ENCODE results near the gene ADGRV1. TPM values are rescaled to one million over a fixed set of nuclear protein-coding genes. Genes with fewer than 3 reads are reported as not detected.

Gene ADGRV1
- total RNA-seq, 4 donors from 2014 or later, result 0.08 to 0.87 (median 0.41) TPM

- ATAC-seq, result no peak
- TF ChIP-seq EP300 (IDR thresholded peaks at IDR 0.05), result no peak
- TF ChIP-seq POLR2A (IDR thresholded peaks at IDR 0.05), result no peak
- no peak for TF ChIP-seq CTCF (IDR thresholded peaks at IDR 0.05)
- TF ChIP-seq POLR2AphosphoS5 (IDR thresholded peaks at IDR 0.05), result no peak
- Histone ChIP-seq H3K4me1 (peaks cover 0 to 3% (median 0%) of the 10 kb centered on the region in 3 donors), H3K9me3 (no peaks in the 10 kb centered on the region), H3K27ac (no peak overlapping the region), H3K36me3 (no peaks in the 10 kb centered on the region), H3K27me3 (peaks cover 3% of the 10 kb centered on the region), H3K4me3 (no peak overlapping the region)
- 56 to 66% methylated on average over 2 to 3 of the region's 3 CpGs for WGBS, 2 donors (ENCODE audit: low coverage in 1 of 2)
Observed at GRCh38 chr5:90873033-90873517, 314.5 kb downstream of the ADGRV1 start.

GRCh38 chr5:90874066-90874465 is 315.5 kb downstream of the ADGRV1 start:
- no peak for ATAC-seq
- WGBS, 2 donors (ENCODE audit: low coverage in 1 of 2), result 73 to 97% methylated on average over 3 to 5 of the region's 5 CpGs
- H3K27ac ChIP-seq, result no peak overlapping the region
- H3K4me1 ChIP-seq, result peaks cover 0 to 10% (median 0%) of the 10 kb centered on the region in 3 donors
- no peak for TF ChIP-seq POLR2A (IDR thresholded peaks at IDR 0.05)
- no peak for TF ChIP-seq EP300 (IDR thresholded peaks at IDR 0.05)
- no peak for TF ChIP-seq POLR2AphosphoS5 (IDR thresholded peaks at IDR 0.05)
- no peak for TF ChIP-seq CTCF (IDR thresholded peaks at IDR 0.05)
- no peaks in the 10 kb centered on the region for H3K9me3 ChIP-seq
- peaks cover 3% of the 10 kb centered on the region for H3K27me3 ChIP-seq
- no peaks in the 10 kb centered on the region for H3K36me3 ChIP-seq
- H3K4me3 ChIP-seq, result no peak overlapping the region

GRCh38 chr5:90875456-90875855 is 316.9 kb downstream of the ADGRV1 start:
- H3K9me3 ChIP-seq, result no peaks in the 10 kb centered on the region
- no peaks in the 10 kb centered on the region for H3K36me3 ChIP-seq
- no peak for ATAC-seq
- TF ChIP-seq CTCF (IDR thresholded peaks at IDR 0.05) (no peak), EP300 (IDR thresholded peaks at IDR 0.05) (no peak), POLR2AphosphoS5 (IDR thresholded peaks at IDR 0.05) (no peak), POLR2A (IDR thresholded peaks at IDR 0.05) (no peak)
- no peak overlapping the region for H3K4me3 ChIP-seq
- peaks cover 3% of the 10 kb centered on the region for H3K27me3 ChIP-seq
- H3K27ac ChIP-seq, result no peak overlapping the region
- peaks cover 0 to 11% (median 0%) of the 10 kb centered on the region in 3 donors for H3K4me1 ChIP-seq

- Histone ChIP-seq H3K9me3 (no peaks in the 10 kb centered on the region), H3K27ac (no peak overlapping the region), H3K4me1 (peaks cover 0 to 11% (median 0%) of the 10 kb centered on the region in 3 donors), H3K36me3 (no peaks in the 10 kb centered on the region), H3K27me3 (peaks cover 3% of the 10 kb centered on the region), H3K4me3 (no peak overlapping the region)
- 81 to 90% methylated on average over 1 of the region's 1 CpG for WGBS, 2 donors (ENCODE audit: low coverage in 1 of 2)
- no peak for TF ChIP-seq POLR2AphosphoS5 (IDR thresholded peaks at IDR 0.05)
- TF ChIP-seq POLR2A (IDR thresholded peaks at IDR 0.05), result no peak
- no peak for ATAC-seq
Observed at GRCh38 chr5:90876366-90876765, 317.8 kb downstream of the ADGRV1 start.

- Histone ChIP-seq H3K4me3 (no peak overlapping the region), H3K27me3 (peaks cover under 1% of the 10 kb centered on the region), H3K9me3 (no peaks in the 10 kb centered on the region), H3K4me1 (peaks cover 0 to 11% (median 0%) of the 10 kb centered on the region in 3 donors), H3K36me3 (no peaks in the 10 kb centered on the region), H3K27ac (no peak overlapping the region)
- WGBS, 2 donors (ENCODE audit: low coverage in 1 of 2), result 96 to 100% methylated on average over 2 of the region's 2 CpGs
- TF ChIP-seq EP300 (IDR thresholded peaks at IDR 0.05) (no peak), CTCF (IDR thresholded peaks at IDR 0.05) (no peak), POLR2AphosphoS5 (IDR thresholded peaks at IDR 0.05) (no peak), POLR2A (IDR thresholded peaks at IDR 0.05) (no peak)
- ATAC-seq, result no peak
Observed at GRCh38 chr5:90877049-90877448, 318.5 kb downstream of the ADGRV1 start.
